ENCODE data around the gene OR51G2.

The OR51G2 gene

DNA sequence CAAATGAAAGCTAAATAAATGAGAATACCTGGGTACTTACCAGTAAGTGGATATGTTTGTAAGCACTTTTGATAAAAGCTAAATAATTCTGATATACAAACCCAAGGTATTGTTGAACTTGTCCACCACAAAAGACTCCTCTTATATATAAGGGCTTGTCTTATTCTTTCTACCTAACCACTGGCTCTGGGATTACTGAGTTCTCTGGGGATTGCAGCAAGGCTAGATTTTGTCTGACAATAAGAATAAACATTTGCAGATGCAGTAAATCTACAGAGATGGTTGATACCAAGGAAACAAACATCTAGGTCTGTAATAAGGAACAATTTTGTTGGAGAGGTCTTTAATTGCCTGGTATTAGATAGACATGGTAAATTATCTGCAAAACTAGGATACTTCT lies 28.4 kb upstream of the OR51G2 start, which contains the start of gene OR51A4:
Gene OR51A4 (minus strand): TSS at position 101 of the 400 bp plus-strand sequence. CDS start 505 bp downstream, outside the sequence.
- Histone ChIP-seq H3K4me2 (no peak within 1 kb of the TSS), H3K4me1 (ENCODE audit: low read depth, poor library complexity, severe bottlenecking) (no peaks in the 10 kb centered on the region), H3K79me2 (ENCODE audit: insufficient read depth, low read depth) (no peaks in the 10 kb centered on the region), H4K20me1 (ENCODE audit: insufficient read depth) (no peaks in the 10 kb centered on the region), H3K27me3 (ENCODE audit: insufficient read depth, low read depth) (no peaks in the 10 kb centered on the region), H3K9ac (no peak within 1 kb of the TSS), H3K27ac (no peak within 1 kb of the TSS), H2AFZ (ENCODE audit: low read depth) (no peak within 1 kb of the TSS), H3K36me3 (ENCODE audit: insufficient read depth) (no peaks in the 10 kb centered on the region), H3K4me3 (IDR thresholded peaks at IDR 0.05; ENCODE audit: insufficient read depth, low read depth, low read length) (no peak within 1 kb of the TSS)
- TF ChIP-seq, protein P1, sequence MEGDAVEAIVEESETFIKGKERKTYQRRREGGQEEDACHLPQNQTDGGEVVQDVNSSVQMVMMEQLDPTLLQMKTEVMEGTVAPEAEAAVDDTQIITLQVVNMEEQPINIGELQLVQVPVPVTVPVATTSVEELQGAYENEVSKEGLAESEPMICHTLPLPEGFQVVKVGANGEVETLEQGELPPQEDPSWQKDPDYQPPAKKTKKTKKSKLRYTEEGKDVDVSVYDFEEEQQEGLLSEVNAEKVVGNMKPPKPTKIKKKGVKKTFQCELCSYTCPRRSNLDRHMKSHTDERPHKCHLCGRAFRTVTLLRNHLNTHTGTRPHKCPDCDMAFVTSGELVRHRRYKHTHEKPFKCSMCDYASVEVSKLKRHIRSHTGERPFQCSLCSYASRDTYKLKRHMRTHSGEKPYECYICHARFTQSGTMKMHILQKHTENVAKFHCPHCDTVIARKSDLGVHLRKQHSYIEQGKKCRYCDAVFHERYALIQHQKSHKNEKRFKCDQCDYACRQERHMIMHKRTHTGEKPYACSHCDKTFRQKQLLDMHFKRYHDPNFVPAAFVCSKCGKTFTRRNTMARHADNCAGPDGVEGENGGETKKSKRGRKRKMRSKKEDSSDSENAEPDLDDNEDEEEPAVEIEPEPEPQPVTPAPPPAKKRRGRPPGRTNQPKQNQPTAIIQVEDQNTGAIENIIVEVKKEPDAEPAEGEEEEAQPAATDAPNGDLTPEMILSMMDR (conservative IDR thresholded peaks at IDR 0.05; ENCODE audit: low read depth, low read length) = no peak

DNA sequence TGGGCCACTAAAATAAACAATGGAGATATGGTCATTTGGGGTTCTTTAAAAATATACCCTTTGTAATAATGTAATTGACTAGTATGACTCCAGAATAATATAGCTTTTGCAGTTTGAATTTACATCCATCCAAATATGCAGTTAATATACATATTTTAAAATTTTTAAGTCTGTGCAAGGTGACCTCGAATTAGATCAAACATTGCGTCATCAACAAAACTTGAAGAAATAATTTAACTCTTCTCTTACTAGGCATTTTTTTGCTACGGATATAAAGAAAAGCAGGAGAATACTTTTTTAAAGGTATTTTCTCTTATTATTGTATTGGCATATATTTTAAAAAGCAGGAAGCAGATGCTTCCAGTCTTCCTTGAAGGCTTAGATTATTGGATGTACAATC lies 17.6 kb upstream of the OR51G2 start:
- H3K4me3 ChIP-seq (IDR thresholded peaks at IDR 0.05; ENCODE audit: insufficient read depth, low read depth, low read length) = no peak overlapping the region
- H3K9ac ChIP-seq = no peak overlapping the region
- H3K79me2 ChIP-seq (ENCODE audit: insufficient read depth, low read depth) = no peaks in the 10 kb centered on the region
- no peak overlapping the region for H3K4me2 ChIP-seq
- H3K4me1 ChIP-seq (ENCODE audit: low read depth, poor library complexity, severe bottlenecking) = no peaks in the 10 kb centered on the region
- TF ChIP-seq, protein P1 (conservative IDR thresholded peaks at IDR 0.05; ENCODE audit: low read depth, low read length) = no peak
- H2AFZ ChIP-seq (ENCODE audit: low read depth) = no peak overlapping the region
- H3K36me3 ChIP-seq (ENCODE audit: insufficient read depth) = no peaks in the 10 kb centered on the region
- H3K27ac ChIP-seq = no peak overlapping the region
- no peaks in the 10 kb centered on the region for H3K27me3 ChIP-seq (ENCODE audit: insufficient read depth, low read depth)
- H4K20me1 ChIP-seq (ENCODE audit: insufficient read depth) = no peaks in the 10 kb centered on the region

DNA sequence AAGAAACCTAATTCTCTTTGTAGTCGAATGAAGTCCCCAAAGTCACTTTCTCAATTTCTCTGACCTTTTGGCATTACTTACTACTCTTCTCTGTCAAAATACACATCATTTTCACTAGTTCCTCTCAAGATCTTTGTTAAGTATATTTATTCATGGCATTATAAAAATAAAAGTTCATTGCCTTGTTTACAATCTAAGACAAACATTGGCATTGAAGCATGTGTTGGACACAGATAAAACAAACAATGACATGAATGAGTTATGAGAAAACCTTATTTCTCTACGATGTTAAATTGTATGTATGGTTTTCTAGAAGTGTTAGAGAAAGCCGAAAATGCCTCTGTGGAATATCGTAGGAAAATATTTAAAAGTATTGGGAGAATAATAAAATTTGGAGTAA lies 13.6 kb upstream of the OR51G2 start:
- no peaks in the 10 kb centered on the region for H3K36me3 ChIP-seq (ENCODE audit: insufficient read depth)
- no peaks in the 10 kb centered on the region for H4K20me1 ChIP-seq (ENCODE audit: insufficient read depth)
- no peaks in the 10 kb centered on the region for H3K27me3 ChIP-seq (ENCODE audit: insufficient read depth, low read depth)
- no peak overlapping the region for H3K27ac ChIP-seq
- H3K4me1 ChIP-seq (ENCODE audit: low read depth, poor library complexity, severe bottlenecking) = no peaks in the 10 kb centered on the region
- H3K79me2 ChIP-seq (ENCODE audit: insufficient read depth, low read depth) = no peaks in the 10 kb centered on the region
- TF ChIP-seq, protein P1 (conservative IDR thresholded peaks at IDR 0.05; ENCODE audit: low read depth, low read length) = no peak
- H3K4me2 ChIP-seq = no peak overlapping the region
- no peak overlapping the region for H2AFZ ChIP-seq (ENCODE audit: low read depth)
- no peak overlapping the region for H3K4me3 ChIP-seq (IDR thresholded peaks at IDR 0.05; ENCODE audit: insufficient read depth, low read depth, low read length)
- H3K9ac ChIP-seq = no peak overlapping the region

DNA sequence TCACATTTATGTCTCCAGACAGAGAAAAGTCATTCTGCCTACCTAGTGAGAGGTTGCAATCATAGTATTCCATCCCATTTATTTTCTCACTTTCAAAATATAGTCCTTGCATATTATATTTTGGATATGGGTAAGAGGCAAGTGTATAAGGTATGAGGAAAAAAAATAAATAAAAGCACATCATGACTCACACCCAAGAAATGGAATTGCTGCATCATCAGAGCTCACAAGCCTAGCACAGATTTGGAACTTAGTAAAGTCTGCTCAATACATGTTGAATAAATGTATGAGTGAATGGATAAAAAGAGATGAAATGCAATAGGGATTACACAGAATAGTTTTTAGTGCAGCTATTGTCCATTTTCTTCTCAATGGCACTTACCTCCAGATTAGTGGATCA lies 7.5 kb upstream of the OR51G2 start:
- Histone ChIP-seq H3K4me2 (no peak overlapping the region), H3K27ac (no peak overlapping the region), H3K27me3 (ENCODE audit: insufficient read depth, low read depth) (no peaks in the 10 kb centered on the region), H3K4me3 (IDR thresholded peaks at IDR 0.05; ENCODE audit: insufficient read depth, low read depth, low read length) (no peak overlapping the region), H3K36me3 (ENCODE audit: insufficient read depth) (no peaks in the 10 kb centered on the region), H4K20me1 (ENCODE audit: insufficient read depth) (no peaks in the 10 kb centered on the region), H2AFZ (ENCODE audit: low read depth) (no peak overlapping the region), H3K4me1 (ENCODE audit: low read depth, poor library complexity, severe bottlenecking) (no peaks in the 10 kb centered on the region), H3K9ac (no peak overlapping the region), H3K79me2 (ENCODE audit: insufficient read depth, low read depth) (no peaks in the 10 kb centered on the region)
- TF ChIP-seq, protein P1 (conservative IDR thresholded peaks at IDR 0.05; ENCODE audit: low read depth, low read length) = no peak

Data from KMS-11 (cell line).